Vagina (tissue), 2 donors: ENCODE data around the gene ACIN1.

ENCODE experiments used
- POLR2A ChIP-seq, 2 donors: fragments of 450-650 bp; IDR thresholded peaks; one replicate each; pipeline ENCODE4 v1.6.1; 2017; ENCODE audit warnings: antibody characterized with exemption in 2 of 2, mild to moderate bottlenecking in 2 of 2, moderate library complexity in 2 of 2
- POLR2AphosphoS5 ChIP-seq, 2 donors: sonication (generic); formaldehyde crosslinking; IDR thresholded peaks; one replicate each; pipeline ENCODE4 v1.9.0; 2017; ENCODE audit warnings: antibody characterized with exemption in 2 of 2, mild to moderate bottlenecking in 2 of 2, low read depth in 1 of 2; ENCODE audit not compliant: insufficient read depth in 1 of 2
- TF ChIP-seq, protein P1 (sequence below), 3 experiments: fragments of 450-650 bp in 2 of 3; fragments of 200-600 bp in 1 of 3; sonication (generic) in 1 of 3; IDR thresholded peaks; one replicate each; pipeline ENCODE4 v1.5.1; 2017 to 2019; ENCODE audit warnings: antibody characterized with exemption in 3 of 3, mild to moderate bottlenecking in 2 of 3, moderate library complexity in 2 of 3

DNA sequence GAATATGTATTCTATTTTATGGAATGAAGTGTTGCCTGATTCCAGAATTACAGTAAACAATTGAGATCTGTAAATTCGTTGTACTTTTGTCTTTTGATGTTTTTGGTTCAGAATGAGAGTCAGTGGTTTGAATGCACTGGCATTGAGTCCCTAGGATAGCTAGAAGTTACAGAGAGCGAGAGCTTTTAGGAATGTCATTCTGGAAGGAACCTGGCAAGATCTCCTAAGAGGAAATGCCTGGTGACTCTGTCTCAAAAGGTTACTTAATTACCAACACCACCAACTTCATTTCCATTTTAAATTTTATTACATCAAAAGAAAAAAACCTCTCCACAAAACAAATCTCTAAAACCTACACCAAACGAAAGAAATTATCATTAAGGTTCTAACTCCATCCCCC is 30.1 kb upstream of the ACIN1 start:
- TF ChIP-seq POLR2AphosphoS5 (IDR thresholded peaks at IDR 0.05; ENCODE audit: insufficient read depth in 1 of 2, low read depth in 1 of 2) (no peak), POLR2A (IDR thresholded peaks at IDR 0.05) (no peak)
- TF ChIP-seq, protein P1, sequence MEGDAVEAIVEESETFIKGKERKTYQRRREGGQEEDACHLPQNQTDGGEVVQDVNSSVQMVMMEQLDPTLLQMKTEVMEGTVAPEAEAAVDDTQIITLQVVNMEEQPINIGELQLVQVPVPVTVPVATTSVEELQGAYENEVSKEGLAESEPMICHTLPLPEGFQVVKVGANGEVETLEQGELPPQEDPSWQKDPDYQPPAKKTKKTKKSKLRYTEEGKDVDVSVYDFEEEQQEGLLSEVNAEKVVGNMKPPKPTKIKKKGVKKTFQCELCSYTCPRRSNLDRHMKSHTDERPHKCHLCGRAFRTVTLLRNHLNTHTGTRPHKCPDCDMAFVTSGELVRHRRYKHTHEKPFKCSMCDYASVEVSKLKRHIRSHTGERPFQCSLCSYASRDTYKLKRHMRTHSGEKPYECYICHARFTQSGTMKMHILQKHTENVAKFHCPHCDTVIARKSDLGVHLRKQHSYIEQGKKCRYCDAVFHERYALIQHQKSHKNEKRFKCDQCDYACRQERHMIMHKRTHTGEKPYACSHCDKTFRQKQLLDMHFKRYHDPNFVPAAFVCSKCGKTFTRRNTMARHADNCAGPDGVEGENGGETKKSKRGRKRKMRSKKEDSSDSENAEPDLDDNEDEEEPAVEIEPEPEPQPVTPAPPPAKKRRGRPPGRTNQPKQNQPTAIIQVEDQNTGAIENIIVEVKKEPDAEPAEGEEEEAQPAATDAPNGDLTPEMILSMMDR (IDR thresholded peaks at IDR 0.05): no peak
